ENCODE results near the gene CALM3.
"Not testable (repeated sequence)": the region's sequence is repeated elsewhere in the genome, so short reads cannot be mapped to it uniquely, and the experiment has no call there.

CALM3 gene

GRCh38 chr19:46624958-46625661, 24.0 kb downstream of the CALM3 start, which contains the start of gene PTGIR:
TSS of gene PTGIR (minus strand) at chr19:46625089. CDS start at chr19:46624225, 864 bp downstream.
- ChIA-PET POLR2A (no interaction called here), CTCF (interaction anchor here (0.9 to 9.9 kb wide), 6 partner anchors 8 to 103 kb away, joined by 3 to 76 read pairs (median 4); partner anchors contain the start of genes CALM3 and DACT3)
- no peak for DNase-seq (ENCODE audit: extremely low spot score)
- TF ChIP-seq CTCF (IDR thresholded peaks at IDR 0.05; ENCODE audit: control extremely low read depth, extremely low read depth, low read depth, missing control alignments): no peak

- CTCF ChIA-PET: interaction anchor here (1.1 to 9.9 kb wide), 5 partner anchors 9 to 103 kb away, joined by 3 to 76 read pairs (median 5); partner anchors contain the start of gene DACT3
- no peak for DNase-seq (ENCODE audit: extremely low spot score)
- no peak for TF ChIP-seq CTCF (IDR thresholded peaks at IDR 0.05; ENCODE audit: control extremely low read depth, extremely low read depth, low read depth, missing control alignments)
- POLR2A ChIA-PET: no interaction called here
Observed at GRCh38 chr19:46625731-46626130, 24.6 kb downstream of the CALM3 start.

DNA sequence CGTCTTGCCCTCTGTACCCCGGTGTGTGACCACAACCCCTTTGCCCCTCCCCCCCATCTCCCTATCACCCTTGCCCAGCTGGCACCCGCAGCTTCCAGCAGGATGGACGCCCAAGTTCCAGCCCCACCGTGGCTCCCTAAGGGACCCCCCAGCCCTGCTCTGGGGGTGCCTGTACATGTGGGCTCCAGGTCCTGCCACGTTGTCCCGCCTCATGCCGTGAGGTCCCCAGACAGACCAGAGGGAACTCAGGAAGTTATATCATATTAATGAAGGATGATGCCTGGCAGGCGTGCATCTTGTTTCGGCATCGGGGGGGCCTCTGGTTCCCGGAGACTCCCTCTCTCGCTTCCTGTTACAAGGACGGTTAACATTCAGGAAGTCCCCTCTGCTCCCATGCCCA, 25.3 kb downstream of the CALM3 start:
- POLR2A ChIA-PET: no interaction called here
- no peak for DNase-seq (ENCODE audit: extremely low spot score)

GRCh38 chr19:46628970-46629369, 27.8 kb downstream of the CALM3 start:
- ChIA-PET CTCF (interaction anchor here (1.1 to 9.9 kb wide), 6 partner anchors 11 to 125 kb away, joined by 3 to 76 read pairs (median 10); partner anchors contain the start of gene DACT3), POLR2A (interaction anchor here (0.8 kb wide), 1 partner anchor 19 kb away, joined by 3 read pairs; no protein-coding TSS in a partner anchor)
- not testable (repeated sequence) for DNase-seq (ENCODE audit: extremely low spot score)

More for the DNA sequence above, 25.3 kb downstream of the CALM3 start:
- no peak for TF ChIP-seq CTCF (IDR thresholded peaks at IDR 0.05; ENCODE audit: control extremely low read depth, extremely low read depth, low read depth, missing control alignments)
- CTCF ChIA-PET: interaction anchor here (1.0 to 9.9 kb wide), 4 partner anchors 8 to 95 kb away, joined by 3 to 76 read pairs (median 11); partner anchors contain the start of gene DACT3

- CTCF ChIA-PET: interaction anchor here (1.1 to 9.9 kb wide), 7 partner anchors 11 to 124 kb away, joined by 3 to 76 read pairs (median 15); partner anchors contain the start of gene DACT3
- TF ChIP-seq CTCF (IDR thresholded peaks at IDR 0.05; ENCODE audit: control extremely low read depth, extremely low read depth, low read depth, missing control alignments): no peak
- DNase-seq (ENCODE audit: extremely low spot score): no peak
- POLR2A ChIA-PET: interaction anchor here (0.8 kb wide), 1 partner anchor 20 kb away, joined by 3 read pairs; no protein-coding TSS in a partner anchor
Observed at GRCh38 chr19:46629546-46630025, 28.5 kb downstream of the CALM3 start.

GRCh38 chr19:46630586-46631205, 29.6 kb downstream of the CALM3 start:
- TF ChIP-seq CTCF (IDR thresholded peaks at IDR 0.05; ENCODE audit: control extremely low read depth, extremely low read depth, low read depth, missing control alignments): no peak
- CTCF ChIA-PET: interaction anchor here (1.3 to 5.0 kb wide), 5 partner anchors 9 to 31 kb away, joined by 3 to 36 read pairs (median 19); partner anchors contain the start of gene DACT3
- POLR2A ChIA-PET: no interaction called here
- DNase-seq (ENCODE audit: extremely low spot score): no peak

Measured in GM10248 (cell line).